Prostate gland (tissue), 2 donors: ENCODE measurements around the gene KLHL40. TPM values are rescaled to one million over a fixed set of nuclear protein-coding genes. Genes with fewer than 3 reads are reported as not detected.

Experiments
- DNase-seq: peaks from one replicate; pipeline ENCODE4 v3.0.0-alpha.2; 2019; ENCODE audit warnings: low spot score
- H3K27ac ChIP-seq, 2 donors: fragments of 200-600 bp; sonication (generic); 2 replicates each; pipeline ENCODE4 v1.5.1; 2017 to 2019
- H3K27me3 ChIP-seq: fragments of 200-600 bp; sonication (generic); replicated peaks from 2 replicates; pipeline ENCODE4 v1.5.1; 2019; ENCODE audit not compliant: insufficient read depth
- H3K36me3 ChIP-seq, 2 donors: fragments of 200-600 bp; sonication (generic); 1 replicate in 1 of 2; 2 replicates in 1 of 2; pipeline versions ENCODE4 v1.5.1 to v1.8.1; 2017 to 2019
- H3K4me1 ChIP-seq: fragments of 200-600 bp; sonication (generic); replicated peaks from 2 replicates; pipeline ENCODE4 v1.5.1; 2019
- H3K4me3 ChIP-seq, 2 donors: fragments of 200-600 bp; sonication (generic); 2 replicates each; pipeline ENCODE4 v1.5.1; 2017 to 2019
- H3K9me3 ChIP-seq: fragments of 200-600 bp; sonication (generic); 2 replicates; pipeline ENCODE4 v1.5.1; 2017
- POLR2A ChIP-seq: fragments of 450-650 bp; IDR thresholded peaks from one replicate; pipeline ENCODE4 v1.6.1; 2016; ENCODE audit warnings: antibody characterized with exemption, mild to moderate bottlenecking
- POLR2AphosphoS5 ChIP-seq: sonication (generic); formaldehyde crosslinking; IDR thresholded peaks from one replicate; pipeline ENCODE4 v1.6.1; 2017; ENCODE audit warnings: antibody characterized with exemption
- WGBS: methylation state at CpG from one replicate; pipeline ENCODE4 v1.1.5; 2018; 5-methylcytosine and 5-hydroxymethylcytosine counted together
- intact Hi-C: fragments of 100-400 bp; cut with DNase I; formaldehyde crosslinking; loops from one replicate; pipeline ENCODE4 v1.14.2; 2022
- total RNA-seq, 2 donors: library from RNA; depleted of rRNA; stranded (reverse); fragments of >200 nt; gene quantifications; one replicate each; pipeline ENCODE4 v1.1.0, GENCODE V29; 2016
- TF ChIP-seq, protein P1 (sequence below), 4 experiments: fragments of 200-600 bp in 2 of 4; fragments of 450-650 bp in 2 of 4; sonication (generic) in 2 of 4; IDR thresholded peaks; 1 replicate in 3 of 4; 2 replicates in 1 of 4; pipeline ENCODE4 v1.5.1; 2016 to 2019; ENCODE audit warnings: antibody characterized with exemption in 4 of 4, mild to moderate bottlenecking in 2 of 4, moderate library complexity in 2 of 4

KLHL40 gene
- total RNA-seq, 2 donors from 2014 or later: 1.2 to 2.9 TPM

GRCh38 chr3:42640771-42641370, 44.5 kb upstream of the KLHL40 start:
- peaks cover 0 to 7% of the 10 kb centered on the region in 2 donors for H3K36me3 ChIP-seq

DNA sequence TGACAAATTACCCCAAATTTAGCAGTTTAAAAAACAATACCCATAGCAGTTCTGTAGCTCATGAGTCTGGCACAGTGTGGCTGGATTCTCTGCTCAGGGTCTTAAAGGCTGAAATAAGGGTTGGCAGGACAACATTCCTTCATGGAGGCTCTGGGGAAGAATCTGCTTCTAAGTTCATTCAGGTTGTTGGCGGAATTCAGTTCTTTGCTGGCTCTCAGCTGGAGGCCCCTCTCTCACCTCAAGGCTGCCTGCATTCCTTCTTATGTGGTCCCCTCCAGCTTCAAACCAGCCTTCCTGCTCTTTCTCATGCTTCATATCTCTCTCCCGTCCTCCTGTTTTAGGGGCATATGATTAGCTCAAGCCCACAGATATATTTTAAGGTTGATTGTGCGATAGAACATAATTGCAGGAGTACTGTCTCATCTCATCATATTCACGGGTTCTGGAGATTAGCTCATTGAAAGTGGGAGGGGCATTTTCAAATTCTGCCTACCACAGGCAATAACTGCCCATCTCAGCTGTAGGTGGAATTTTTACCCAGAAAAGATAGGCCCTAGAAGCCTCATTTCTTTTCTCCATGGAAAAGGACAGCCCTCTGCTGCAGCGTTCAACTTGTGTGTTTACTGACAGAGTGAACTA, 37.4 kb upstream of the KLHL40 start:
- no peaks in the 10 kb centered on the region for H3K9me3 ChIP-seq
- intact Hi-C loops: no loop called here
- H3K4me1 ChIP-seq: no peaks in the 10 kb centered on the region
- H3K36me3 ChIP-seq: no peaks in the 10 kb centered on the region
- TF ChIP-seq POLR2AphosphoS5 (no peak), POLR2A (no peak)
- TF ChIP-seq, protein P1, sequence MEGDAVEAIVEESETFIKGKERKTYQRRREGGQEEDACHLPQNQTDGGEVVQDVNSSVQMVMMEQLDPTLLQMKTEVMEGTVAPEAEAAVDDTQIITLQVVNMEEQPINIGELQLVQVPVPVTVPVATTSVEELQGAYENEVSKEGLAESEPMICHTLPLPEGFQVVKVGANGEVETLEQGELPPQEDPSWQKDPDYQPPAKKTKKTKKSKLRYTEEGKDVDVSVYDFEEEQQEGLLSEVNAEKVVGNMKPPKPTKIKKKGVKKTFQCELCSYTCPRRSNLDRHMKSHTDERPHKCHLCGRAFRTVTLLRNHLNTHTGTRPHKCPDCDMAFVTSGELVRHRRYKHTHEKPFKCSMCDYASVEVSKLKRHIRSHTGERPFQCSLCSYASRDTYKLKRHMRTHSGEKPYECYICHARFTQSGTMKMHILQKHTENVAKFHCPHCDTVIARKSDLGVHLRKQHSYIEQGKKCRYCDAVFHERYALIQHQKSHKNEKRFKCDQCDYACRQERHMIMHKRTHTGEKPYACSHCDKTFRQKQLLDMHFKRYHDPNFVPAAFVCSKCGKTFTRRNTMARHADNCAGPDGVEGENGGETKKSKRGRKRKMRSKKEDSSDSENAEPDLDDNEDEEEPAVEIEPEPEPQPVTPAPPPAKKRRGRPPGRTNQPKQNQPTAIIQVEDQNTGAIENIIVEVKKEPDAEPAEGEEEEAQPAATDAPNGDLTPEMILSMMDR (IDR thresholded peaks at IDR 0.05): no peak
- 83% methylated on average over 5 of the region's 5 CpGs for WGBS
- no peak overlapping the region for H3K27ac ChIP-seq
- DNase-seq: no peak
- H3K27me3 ChIP-seq: no peaks in the 10 kb centered on the region
- no peak overlapping the region for H3K4me3 ChIP-seq

More at GRCh38 chr3:42640771-42641370, 44.5 kb upstream of the KLHL40 start:
- H3K27ac ChIP-seq: no peak overlapping the region
- TF ChIP-seq POLR2A: no peak
- TF ChIP-seq, protein P1 (IDR thresholded peaks at IDR 0.05): no peak
- intact Hi-C loops: no loop called here
- no peaks in the 10 kb centered on the region for H3K27me3 ChIP-seq
- WGBS: 89% methylated on average over 6 of the region's 6 CpGs
- no peaks in the 10 kb centered on the region for H3K9me3 ChIP-seq
- no peaks in the 10 kb centered on the region for H3K4me1 ChIP-seq
- H3K4me3 ChIP-seq: no peak overlapping the region
- DNase-seq: no peak

DNA sequence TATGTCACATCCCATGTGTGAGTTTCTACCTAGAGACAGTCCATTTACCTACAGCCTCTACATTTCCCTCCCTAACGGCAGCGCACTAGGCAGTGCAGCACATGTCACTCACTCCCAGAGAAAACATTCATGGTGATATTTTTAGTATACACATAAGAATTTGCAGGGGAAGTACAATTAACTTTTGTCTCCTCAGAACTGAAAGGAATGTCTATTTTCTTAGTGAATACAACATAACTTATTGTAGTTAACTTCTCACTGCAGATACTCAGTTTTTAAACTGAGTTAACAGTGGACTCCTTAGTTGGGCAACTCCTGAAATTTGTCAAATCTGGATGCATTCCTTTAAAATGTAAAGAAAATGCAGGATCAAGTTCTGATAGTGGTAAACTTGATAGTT, 36.3 kb upstream of the KLHL40 start:
- no peaks in the 10 kb centered on the region for H3K36me3 ChIP-seq
- no peak overlapping the region for H3K27ac ChIP-seq
- WGBS: 75% methylated on average over 2 of the region's 2 CpGs
- intact Hi-C loops: no loop called here
- H3K27me3 ChIP-seq: no peaks in the 10 kb centered on the region
- no peaks in the 10 kb centered on the region for H3K4me1 ChIP-seq
- no peak for TF ChIP-seq POLR2AphosphoS5
- TF ChIP-seq, protein P1 (IDR thresholded peaks at IDR 0.05): no peak
- H3K4me3 ChIP-seq: no peak overlapping the region
- no peaks in the 10 kb centered on the region for H3K9me3 ChIP-seq
- no peak for DNase-seq

DNA sequence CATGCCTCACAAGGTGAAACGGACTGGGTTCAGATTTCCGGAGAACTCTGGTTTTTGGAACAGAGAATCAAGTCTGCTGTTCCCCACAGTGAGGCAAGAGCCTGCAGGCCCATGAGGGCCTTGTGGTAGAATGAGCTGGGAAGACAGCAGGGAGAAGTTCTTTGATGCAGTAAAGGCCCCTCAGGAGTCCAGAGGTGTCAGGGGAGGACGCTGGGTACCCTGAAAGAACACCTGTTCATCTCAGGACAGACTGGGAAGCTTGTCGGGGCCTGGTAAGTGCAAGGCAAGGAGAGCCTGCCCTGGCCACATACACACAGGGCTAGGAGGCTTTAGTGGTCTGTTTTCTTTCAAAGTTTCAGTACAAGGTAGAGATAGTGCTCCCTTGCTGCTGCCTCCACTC, 35.6 kb upstream of the KLHL40 start:
- intact Hi-C loops: no loop called here
- no peak for DNase-seq
- Histone ChIP-seq H3K27me3 (no peaks in the 10 kb centered on the region), H3K4me3 (no peak overlapping the region), H3K4me1 (no peaks in the 10 kb centered on the region), H3K9me3 (no peaks in the 10 kb centered on the region), H3K27ac (no peak overlapping the region), H3K36me3 (no peaks in the 10 kb centered on the region)
- no peak for TF ChIP-seq POLR2A
- TF ChIP-seq POLR2AphosphoS5: no peak
- TF ChIP-seq, protein P1 (IDR thresholded peaks at IDR 0.05): no peak
- 80% methylated on average over 4 of the region's 4 CpGs for WGBS
